T follicular helper cell (primary cell): Measurements from ENCODE around the gene VPS4B.

Experiments
- DNase-seq: peaks from one replicate; pipeline ENCODE4 v3.0.0-alpha.2; 2020; ENCODE audit warnings: low read depth

The VPS4B gene

DNA sequence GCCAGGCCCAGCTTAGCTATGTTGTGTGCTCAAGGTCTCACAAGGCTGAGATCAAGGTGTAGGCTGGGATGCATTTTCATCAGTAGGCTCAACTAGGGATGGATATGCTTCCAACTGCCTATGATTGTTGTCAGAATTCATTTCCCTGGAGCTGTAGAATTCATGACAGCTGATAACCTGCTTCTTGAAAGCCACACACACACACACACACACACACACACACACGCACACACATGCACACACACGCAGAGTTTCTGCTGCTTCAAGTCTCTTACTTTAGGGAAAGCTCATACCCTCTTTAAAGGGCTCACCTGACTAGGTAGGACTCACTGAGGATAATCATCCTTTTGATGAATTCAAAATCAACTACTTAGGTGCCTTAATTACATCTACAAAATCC lies 8.2 kb upstream of the VPS4B start:
- DNase-seq = no peak

DNA sequence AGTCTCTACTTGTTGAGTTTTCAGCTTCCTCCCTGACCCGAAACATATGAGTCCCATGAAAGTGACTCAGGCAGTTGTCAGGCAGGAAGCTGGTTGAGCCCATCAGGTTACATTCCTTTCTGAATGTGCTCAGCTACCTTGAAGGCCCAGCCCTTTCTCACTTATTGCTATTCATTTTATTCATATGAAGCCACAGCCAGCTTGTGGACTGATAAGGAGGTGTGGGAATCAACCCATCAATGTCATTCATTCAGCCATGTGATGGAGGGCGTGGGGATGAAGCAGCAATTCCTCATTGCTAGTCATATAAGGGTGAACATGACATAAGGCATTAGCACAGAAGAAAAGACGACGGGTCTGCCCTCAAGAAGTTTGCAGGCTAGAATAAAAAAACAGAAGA lies 5.3 kb upstream of the VPS4B start:
- no peak for DNase-seq

DNA sequence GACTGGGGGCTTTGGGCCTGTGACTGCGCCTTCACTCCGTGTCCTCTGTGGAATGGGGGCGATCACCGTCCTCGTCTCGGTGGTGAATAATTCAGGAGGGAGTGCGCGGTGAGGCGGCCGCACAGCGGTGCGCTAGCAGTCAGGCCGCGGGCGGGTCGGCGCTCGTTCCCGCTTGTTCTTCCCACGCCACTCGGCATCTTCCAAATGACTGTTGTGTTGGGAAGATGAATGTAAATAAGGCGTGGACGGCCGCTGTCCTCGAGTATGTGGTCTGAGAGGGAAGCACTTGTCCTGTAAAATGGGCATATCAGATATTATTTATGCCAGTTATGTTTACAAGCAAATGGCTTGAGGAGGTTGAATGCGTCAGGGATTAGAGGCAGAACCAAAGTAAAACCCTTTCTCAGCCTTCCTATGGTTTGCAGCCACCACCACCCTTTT lies 608 bp upstream of the VPS4B start:
- no peak for DNase-seq

DNA sequence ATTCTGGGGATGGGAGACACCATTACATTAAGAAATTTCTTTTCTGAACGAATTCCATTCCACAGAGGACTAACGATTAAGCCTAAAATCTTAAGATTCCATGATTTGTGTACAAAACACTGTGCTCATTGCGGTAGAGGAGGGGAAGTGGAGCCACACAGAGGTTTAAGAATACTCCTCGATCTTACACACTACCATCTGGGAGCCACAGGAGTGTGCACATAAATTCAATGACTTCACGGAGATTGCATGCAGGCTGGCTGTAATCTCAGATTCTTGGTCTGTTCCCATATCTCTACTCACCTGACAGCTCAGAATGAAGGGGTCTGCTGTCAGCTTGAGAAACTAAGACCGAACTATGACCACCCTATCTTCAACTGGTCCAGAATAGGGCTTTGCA lies 762 bp downstream of the VPS4B start:
- no peak for DNase-seq

DNA sequence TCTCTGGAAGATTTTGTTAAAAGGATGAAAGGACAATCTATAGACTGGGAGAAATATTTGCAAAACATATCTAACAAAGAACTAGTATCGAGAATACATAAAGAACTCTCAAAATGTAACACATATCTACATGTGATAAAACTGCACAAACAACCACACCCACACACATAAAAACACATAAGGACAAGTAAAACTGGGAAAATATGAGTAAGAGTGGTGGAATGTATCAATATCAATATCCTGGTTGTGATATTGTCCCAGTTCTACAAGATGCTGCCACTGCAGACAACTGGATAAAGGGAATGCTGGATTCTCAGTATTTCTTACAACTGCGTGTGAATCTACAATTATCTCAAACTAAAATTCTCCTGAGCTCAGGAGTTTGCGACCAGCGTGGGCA lies 9.3 kb downstream of the VPS4B start:
- DNase-seq = no peak

DNA sequence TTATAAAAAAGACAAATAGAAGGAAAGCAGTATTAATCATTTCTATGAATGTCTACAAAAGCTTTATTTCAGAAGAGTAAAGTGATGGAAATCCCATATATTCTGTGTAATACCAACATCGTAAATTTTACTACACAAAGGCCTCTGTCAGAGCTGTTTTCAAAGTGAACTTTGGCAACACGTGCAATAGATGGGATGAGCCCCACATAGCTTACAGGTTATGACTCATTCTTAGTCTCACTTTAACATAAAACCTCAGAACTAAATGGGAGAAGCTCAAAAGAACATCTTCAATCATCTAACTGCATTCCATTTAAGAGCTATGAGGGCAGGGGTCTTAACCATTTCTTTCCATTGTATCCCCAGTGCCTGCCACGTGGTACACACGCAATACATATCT lies 11.5 kb downstream of the VPS4B start:
- no peak for DNase-seq

DNA sequence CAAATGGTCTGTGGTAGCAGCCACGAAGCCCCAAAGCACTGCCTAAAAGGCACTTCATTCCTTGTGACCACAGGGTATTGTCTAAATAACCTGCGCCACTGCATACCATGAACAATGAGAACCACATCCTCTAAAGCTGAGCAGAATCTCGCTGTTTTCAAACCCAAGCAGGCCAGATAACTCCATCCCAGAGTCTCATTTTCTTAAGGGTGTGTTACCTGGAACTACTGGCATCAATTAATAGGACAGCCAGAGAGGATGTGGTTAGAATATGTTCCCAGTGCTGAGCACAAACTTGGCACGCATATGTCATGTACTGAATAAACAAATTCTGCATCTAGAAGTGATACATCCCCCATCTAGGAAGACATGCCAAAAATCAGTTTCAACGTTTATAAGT lies 13.0 kb downstream of the VPS4B start:
- DNase-seq = no peak

DNA sequence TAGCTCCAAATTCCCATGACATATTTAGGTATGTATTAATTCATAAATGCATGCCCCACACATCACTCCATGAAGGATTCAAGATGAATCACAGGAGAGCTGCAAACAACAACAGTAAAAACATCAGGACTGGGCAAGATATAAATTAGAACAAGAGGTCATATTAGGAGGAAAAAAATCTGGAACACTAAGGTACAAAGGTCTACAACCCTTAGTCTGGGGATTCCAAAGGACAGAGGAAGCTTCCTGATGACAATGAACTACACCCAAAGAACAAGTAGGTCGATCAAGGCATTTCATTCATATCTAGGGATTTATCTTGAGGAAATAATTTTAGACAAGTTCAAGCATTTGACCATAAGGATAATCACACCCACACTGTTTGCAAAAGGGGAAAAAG lies 14.5 kb downstream of the VPS4B start:
- no peak for DNase-seq

DNA sequence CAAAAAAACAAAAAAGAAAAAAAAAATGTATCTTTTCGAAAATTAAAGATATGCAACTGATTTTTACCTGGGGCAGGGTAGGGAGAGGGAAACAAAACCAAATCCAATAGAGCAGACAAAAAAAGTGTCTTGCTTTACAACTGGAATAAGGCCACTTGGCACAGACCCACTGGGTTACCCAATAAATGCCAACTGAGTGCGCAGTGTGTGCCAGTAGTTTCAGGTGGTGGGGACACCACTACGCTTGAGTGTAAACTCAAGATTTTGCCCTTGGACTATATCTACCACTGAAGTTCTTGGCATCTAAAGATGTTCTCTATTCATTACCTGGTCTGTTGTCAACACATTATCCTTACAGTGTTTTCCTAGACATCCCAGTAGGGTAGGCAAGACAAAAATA lies 16.3 kb downstream of the VPS4B start:
- DNase-seq = no peak

DNA sequence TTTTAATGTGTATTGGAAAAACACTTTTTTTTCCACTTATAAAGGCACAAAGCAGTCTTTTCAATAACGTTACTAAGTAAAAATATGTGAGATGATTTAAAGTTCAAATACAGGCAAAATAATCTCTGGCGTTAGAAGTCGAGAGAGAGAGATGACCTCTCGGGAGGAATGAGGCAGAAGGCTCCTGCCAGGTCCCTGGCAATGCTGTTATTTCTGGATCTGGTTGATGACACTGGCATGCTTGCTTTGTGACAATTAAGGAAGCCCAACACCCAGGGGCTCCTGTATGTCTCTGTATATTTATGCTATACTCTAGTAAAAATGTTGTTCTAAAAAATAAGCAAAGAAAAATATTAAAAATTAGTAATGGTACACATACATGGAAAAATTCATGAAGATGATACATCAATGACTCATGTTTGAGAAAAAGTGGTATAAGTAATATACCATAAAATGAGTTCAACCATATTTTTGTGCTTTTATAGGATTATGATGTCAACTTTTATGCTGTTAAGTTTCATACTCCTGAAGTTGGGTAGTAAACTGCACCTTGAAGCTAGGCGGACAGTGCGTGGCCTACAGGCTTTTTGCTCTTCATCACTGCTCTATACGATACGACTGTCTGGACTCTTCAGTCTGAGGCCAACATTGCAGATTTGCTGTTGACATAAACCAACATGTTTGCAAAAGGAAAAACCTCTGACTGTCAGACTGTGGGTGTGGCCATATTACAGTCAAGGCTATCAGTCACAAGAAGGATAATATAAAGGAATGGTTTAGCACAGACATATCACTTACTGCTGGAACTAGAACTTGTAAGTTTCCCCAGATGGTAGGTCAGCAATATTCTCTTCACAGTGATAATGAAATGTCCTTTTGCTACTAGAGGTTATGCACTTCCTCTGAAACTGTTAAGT lies 19.8 kb downstream of the VPS4B start:
- no peak for DNase-seq

DNA sequence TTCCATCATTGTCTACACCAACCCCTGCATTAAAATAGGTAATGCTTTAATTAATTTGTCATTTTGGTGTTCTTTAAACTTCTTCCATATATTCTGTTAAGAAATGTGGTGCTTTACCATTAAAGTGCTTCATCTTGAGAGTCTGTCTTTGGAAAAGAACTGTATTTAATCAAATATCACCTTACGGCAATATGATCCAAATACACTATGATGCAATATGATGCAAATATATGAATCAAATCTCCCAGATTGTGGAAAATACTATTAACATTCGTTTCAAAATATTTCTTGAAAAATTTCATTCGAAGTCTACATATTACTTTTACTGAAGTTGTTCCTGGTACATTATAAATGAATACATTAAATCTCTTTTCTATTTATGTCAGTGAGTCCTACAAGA lies 23.0 kb downstream of the VPS4B start:
- DNase-seq = no peak

DNA sequence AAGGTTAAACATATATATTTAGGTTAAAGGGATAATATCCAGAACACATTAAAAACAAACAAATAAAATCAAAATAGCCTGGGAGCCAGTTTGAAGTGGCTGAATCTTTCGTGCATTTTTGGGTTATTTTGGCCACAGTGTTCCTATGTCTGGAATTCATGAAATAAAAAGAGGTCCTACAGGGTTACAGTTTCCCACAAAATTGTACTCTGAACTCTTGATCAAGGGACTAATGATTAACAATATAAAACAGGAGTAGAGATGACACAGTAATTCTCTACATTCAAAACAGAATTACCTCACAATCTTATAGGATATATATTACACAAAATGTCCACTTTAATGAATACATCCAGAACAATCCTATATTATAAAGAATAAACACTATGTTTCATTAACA lies 24.9 kb downstream of the VPS4B start:
- DNase-seq = no peak

DNA sequence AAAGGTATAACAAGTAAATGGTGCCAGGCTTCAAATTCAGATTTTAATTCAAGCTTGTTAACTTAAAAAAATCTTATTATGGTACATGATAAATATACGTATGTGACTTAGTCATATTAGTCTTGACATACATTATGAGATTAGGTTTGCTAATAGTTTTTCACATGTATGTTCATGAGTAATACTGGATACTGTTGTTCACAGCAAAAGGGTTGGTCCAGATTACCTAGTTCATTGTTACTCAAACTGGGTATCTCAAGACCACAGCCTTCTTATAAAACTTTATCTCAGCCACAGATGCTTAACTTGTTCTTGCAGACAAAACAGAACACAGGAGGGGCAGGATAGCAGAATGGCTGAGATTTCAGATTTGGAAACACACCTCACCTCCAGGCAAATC lies 26.8 kb downstream of the VPS4B start:
- no peak for DNase-seq

DNA sequence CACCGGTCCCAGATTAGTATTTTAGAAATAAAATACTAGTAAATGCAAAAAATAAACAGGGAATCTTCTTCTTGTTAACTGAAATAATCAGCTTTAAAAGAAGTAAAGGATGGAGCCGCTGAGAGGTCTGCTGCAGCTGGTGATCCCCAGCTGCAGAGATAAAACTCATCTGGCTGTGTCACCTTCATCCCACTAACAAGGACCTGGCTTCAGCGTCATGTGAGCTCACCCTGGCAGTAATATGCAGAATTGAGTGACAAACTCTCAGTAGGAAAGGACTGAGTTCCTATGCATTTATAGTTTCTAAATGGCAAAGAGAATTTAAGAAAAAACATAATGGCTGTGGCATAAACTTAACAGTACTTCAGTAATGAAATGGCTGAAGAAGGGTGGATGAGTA lies 27.3 kb downstream of the VPS4B start:
- no peak for DNase-seq

DNA sequence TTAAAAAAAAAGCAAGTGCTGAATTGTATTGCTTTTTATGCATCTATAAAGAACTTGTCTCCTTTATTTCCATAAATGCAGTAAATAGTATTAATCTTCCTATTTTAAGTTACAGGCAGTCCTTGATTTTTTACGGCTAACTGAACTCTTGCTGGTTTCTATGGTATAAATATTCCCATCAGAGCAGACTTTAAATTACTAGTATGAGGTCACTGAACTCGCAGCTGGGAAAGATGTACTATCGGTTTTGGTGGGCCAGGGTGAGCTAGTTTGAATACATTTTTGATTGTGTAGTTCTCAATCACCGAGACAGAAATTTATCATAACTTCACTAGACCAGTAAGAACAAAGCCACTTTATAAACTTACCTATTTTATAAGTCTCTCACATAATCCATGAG lies 34.4 kb downstream of the VPS4B start:
- no peak for DNase-seq

DNA sequence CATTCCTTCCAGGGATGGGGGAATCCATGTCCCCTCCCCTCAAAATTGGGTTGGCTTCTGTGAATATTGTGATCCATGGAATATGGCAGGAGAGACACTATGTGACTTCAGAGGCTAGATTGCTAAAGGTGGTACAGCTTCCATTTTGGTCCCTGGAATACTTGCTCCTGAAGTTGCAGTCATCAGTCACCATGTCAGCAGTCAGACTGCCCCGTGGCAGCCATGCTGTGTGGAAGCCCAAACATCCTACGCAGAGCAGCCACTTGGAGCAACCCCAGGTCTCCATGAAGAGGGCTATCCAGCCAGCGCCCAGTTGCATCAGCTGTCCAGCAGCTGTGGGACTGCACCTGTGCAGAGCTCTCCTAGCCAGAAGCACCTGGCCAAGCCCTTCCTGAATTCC lies 39.4 kb downstream of the VPS4B start:
- DNase-seq = no peak

DNA sequence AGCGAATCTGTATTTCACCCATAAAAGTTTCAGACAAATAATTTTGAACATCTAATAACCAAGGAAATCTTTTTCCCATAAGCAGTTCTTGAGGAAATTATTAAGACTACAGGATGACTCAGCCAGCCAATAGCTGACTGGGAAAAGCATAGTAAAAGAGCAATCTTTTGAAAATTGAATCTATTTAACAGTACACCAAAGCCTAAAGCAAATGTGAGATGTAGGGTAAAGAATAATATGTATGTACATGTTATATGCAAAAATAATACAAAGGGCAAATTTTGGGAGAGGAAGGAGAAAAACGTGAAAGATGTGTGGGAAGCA lies 42.7 kb downstream of the VPS4B start:
- DNase-seq = no peak

DNA sequence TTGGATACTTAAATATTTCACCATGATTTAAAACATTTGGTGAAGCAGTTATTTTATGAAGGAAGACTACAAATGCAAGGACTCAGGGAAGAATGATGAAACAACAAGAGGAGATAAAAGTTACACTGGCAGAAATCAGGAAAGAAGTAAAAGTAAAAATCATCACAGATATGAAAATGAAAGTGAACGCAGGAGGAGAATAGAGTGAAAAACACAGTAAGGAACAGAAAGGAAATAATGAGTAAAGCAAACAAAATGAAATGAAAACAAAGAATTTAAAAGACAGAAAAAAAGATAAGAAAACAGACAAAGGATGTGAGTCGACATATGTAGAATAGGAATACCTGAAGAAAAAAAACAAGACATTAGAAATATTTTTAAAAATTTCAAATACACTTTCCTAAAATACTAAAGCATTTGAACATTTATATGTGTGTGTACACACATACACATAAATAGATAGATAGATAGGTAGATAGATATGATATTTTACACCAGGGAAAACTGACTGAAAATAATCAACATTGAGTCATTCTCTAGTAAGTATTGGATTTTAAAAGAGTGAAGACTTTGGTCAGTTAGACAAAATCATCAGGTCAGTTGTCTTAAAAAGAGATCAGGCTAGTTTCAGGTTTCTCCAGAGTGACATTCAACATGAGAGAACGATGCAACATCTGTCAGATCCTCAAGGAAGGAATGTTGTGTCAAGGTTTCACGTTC lies 43.2 kb downstream of the VPS4B start:
- DNase-seq = no peak

DNA sequence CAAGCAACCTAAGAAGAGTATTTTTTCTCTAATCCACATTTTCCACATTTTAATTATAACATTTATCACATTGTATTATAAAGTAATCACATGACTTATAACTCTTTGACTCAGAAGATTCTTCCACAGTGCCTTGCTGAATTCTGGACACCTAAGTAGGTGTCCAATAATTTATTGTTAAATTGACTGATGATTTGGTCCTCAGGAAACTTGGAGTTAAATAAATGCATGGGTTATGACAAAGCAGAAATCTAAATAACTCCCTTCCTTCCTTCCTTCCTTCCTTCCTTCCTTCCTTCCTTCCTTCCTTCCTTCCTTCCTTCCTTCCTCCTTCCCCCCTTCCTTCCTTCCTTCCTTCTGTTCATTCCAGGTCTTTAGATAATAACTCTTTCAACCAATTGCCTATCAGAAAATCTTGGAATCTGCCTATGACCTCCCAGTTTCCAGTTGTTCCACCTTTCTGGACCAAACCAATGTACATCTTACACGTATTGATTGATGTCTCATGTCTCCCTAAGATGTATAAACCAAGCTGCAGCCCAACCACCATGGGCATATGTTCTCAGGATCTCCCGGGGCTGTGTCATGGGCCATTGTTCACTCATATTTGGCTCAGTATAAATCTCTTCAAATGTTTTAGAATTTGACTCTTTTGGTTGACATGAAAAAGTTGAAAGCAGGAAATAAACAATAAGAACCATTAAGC lies 44.8 kb downstream of the VPS4B start:
- DNase-seq = no peak

DNA sequence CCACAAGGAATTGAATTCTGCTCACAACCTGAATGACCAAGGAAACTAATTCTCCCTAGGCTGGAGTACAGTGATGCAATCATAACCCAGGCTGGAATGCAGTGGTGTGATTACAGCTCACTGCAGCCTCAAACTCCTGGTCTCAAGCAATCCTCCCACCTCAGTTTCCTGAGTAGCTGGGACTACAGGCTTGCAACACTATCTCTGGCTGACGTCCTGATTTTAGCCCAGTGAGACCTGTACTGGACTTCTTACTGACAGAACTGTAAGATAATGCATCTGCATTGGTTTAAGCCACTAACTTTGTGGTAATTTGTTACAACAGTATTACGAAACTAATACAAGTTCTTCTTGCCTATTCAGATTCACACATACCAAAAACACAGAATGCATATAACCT lies 45.7 kb downstream of the VPS4B start:
- DNase-seq = no peak

DNA sequence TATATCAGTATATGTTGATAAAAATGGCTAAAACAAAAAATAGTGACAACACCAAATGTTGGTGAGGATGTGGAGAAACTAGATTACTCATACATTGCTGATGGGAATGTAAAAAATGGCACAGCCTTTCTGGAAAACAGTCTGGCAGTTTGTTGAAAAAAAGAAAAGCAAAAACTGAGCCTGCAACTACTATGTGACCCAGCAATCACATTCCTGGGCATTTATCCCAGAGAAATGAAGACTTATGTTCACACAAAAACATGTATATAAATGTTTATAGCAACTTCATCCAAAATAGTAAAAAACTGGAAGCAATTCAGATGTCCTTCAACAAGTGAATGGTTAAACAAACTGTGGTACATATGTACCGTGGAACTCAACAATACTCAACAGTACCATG lies 47.7 kb downstream of the VPS4B start:
- no peak for DNase-seq

DNA sequence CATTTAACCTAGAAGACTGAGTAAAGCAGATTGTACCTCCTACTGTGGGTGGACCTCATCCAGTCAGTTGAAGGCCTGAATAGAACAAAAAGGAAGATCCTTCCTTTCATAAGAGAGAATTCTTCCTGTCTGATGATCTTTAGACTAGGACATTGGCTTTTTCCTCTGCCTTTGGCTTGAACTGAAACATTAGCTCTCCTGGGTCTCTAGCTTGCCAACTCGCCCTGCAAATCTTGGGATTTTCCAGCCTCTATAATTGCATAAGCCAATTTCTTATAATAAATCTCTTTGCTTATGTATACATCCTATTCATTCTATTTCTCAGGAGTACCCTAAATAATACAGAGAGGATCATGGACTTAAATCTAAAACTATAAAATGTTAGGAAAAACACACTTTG lies 49.1 kb downstream of the VPS4B start:
- no peak for DNase-seq

DNA sequence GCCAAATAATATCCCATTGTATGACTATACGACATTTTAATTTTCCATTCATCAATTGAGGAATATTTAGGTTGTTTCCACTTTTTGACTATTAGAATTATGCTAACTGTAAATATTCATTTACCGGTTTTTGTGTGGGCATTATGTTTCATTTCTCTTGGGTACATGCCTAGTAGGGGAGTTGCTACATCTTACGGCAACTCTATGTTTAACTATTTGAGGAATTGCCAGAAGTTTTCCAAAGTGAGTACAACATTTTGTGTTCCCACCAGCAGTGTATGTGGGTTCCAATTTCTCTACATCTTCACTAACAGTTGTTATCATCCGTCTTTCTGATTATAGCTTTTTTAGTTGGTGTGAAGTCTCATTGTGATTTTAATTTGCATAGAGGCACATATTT lies 53.7 kb downstream of the VPS4B start:
- DNase-seq = no peak
